NAMALWA (cell line): Measurements from ENCODE around the gene SGK1.
"Not testable (repeated sequence)": the region's sequence is repeated elsewhere in the genome, so short reads cannot be mapped to it uniquely, and the experiment has no call there.

Experiments
- DNase-seq: peaks from one replicate; pipeline ENCODE4 v3.0.0-alpha.2; 2015; ENCODE audit warnings: low spot score

Gene SGK1

GRCh38 chr6:134304381-134304780 lies 13.5 kb downstream of the SGK1 start:
- not testable (repeated sequence) for DNase-seq

GRCh38 chr6:134303891-134304290 lies 14.0 kb downstream of the SGK1 start:
- DNase-seq, result no peak

- DNase-seq, result no peak
These were observed 18.7 kb downstream of the SGK1 start for GRCh38 chr6:134299236-134299635.

DNA sequence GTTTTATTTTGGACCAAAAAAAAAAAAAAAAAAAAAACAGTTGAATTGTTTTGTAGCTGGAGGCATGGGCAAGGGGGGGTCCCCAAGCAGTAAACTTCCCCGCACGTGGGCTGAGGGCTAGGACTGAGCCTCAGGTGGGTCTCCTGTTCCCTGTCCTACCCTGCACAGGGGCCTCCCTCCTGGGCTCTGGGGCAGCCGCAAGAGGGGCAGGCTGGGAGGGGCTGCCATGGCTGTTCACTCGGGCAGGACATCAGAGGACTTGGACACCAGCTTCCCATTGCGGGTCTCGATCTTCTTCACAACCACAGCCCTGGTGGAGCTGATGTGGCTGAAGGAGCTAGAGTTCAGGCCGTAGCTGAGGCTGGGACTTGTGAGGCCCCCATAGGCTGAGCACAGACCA lies 21.1 kb downstream of the SGK1 start:
- DNase-seq, result no peak

- no peak for DNase-seq
These were observed 21.9 kb downstream of the SGK1 start for GRCh38 chr6:134295953-134296553.

GRCh38 chr6:134293659-134294161 lies 24.2 kb downstream of the SGK1 start:
- DNase-seq, result no peak

DNA sequence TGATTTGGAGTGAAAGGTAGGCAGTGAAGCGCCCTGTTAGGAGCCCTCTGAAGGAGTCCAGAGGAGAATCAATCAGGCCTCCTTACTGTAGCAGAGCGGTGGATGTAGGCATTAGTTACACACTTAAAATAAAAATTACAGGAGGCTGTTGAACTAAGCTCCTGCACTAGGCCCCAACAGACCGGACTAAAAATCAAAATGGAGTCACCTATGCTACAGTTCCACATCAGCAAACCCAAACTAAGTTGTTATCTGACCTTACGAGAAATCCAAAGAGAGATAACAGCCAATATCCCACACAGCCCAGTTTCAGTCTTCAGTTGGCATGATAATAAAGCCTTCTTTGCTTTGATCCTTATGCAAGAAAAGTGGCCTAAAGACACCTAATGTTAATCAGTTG lies 26.8 kb downstream of the SGK1 start:
- DNase-seq, result no peak

DNA sequence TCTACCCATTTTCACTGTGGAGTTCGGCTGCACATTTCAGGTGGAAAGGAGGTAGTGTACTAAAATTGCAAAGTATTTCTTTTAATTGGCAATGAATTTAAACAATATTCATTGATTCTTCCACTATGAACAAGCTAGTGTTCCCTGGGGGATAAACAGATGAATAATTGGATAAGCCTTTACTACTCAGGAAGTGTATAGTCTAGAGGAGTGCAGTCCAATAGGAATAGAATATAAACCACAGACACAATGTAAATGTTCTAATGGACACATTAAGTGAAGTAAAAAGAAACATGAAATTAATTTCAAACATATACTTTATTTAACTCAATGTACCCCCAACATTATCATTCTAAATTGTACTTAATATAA lies 28.7 kb downstream of the SGK1 start:
- DNase-seq, result no peak

- no peak for DNase-seq
These were observed 29.2 kb downstream of the SGK1 start for GRCh38 chr6:134288538-134289203.

DNA sequence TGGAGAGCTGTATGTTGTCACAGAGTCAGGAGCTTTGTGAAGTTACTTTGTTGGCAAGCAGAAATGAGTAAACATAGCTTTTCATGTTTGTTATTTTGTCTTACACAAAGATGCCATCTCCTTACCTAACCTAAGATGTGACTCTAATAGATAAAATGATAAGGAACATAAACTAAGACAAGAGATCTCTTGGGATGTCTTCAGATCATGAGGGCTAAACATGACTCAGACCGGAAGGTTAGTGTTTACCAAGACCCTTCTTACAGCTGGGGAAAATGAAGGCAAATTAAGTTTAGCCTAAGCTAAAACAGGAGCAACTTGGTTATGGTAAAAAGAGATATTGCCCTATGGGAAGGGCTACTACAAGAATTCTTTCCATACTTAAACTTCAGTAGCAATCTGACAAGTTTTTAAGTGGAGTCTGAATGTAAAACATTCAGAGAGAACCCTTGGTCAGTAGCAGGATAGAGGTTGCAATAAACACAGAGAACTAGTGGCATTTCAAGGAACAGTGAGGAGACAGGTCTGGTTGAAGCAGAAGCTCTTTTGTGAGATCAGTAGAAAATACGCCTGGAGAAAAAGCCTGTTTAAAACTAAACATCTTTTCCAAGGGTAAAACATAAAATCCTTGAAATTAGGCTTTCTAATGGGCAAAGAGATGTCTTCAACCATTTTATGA lies 29.9 kb downstream of the SGK1 start:
- no peak for DNase-seq

GRCh38 chr6:134282816-134283215 lies 35.1 kb downstream of the SGK1 start:
- DNase-seq, result no peak

GRCh38 chr6:134281388-134281787 lies 36.5 kb downstream of the SGK1 start:
- no peak for DNase-seq

- no peak for DNase-seq
These were observed 39.9 kb downstream of the SGK1 start for GRCh38 chr6:134278000-134278399.

GRCh38 chr6:134276891-134277377 lies 41.0 kb downstream of the SGK1 start:
- not testable (repeated sequence) for DNase-seq

GRCh38 chr6:134272374-134272773 lies 45.5 kb downstream of the SGK1 start:
- DNase-seq, result no peak

GRCh38 chr6:134267917-134268361 lies 50.0 kb downstream of the SGK1 start:
- no peak for DNase-seq

- no peak for DNase-seq
These were observed 51.1 kb downstream of the SGK1 start for GRCh38 chr6:134266776-134267175.

- DNase-seq, result no peak
These were observed 56.1 kb downstream of the SGK1 start for GRCh38 chr6:134261766-134262165.

GRCh38 chr6:134258849-134259306 lies 59.0 kb downstream of the SGK1 start:
- no peak for DNase-seq

DNA sequence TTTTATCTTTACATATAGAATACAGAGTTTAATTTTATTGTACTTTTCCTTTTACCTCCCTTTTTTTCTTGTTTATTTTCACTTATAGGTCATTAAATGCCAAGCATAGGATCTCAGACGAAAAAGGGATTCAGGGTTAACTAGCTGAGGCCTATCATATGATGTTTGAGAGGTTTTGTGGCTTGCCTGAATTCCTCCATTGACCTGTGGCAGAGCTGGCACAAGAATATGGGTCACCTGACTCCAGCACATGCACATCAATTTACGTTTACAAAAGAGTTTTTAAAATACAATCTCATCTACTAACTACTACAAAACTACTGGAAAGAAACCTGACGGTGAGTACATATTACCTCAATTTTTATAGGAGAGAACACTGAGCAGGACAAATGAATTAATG lies 60.4 kb downstream of the SGK1 start:
- no peak for DNase-seq

- DNase-seq, result no peak
These were observed 61.0 kb downstream of the SGK1 start for GRCh38 chr6:134256862-134257261.

DNA sequence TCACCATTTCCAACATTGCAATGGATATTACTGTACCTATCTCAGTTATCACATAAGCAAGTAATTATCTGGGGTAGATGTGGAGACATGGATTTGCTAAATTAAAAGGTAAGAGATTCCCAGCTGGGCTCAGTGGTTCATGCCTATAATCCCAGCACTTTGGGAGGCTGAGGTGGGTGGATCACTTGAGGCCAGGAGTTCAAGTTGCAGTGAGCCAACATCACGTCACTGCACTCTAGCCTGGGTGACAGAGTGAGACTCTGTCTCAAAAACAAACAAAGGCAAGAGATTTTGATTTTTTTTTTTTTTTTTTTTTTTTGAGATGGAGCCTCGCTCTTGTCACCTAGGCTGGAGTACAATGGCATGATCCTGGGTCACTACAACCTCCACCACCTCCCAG lies 62.6 kb downstream of the SGK1 start:
- DNase-seq, result not testable (repeated sequence)

GRCh38 chr6:134254118-134254517 lies 63.8 kb downstream of the SGK1 start:
- no peak for DNase-seq
